Heart right ventricle (tissue), 16 donors: ENCODE results near the gene URI1. TPM values are rescaled to one million over a fixed set of nuclear protein-coding genes. Genes with fewer than 3 reads are reported as not detected.

Experiments used
- ATAC-seq, 8 donors: fragments of 200-7000 bp; cut with Tn5 transposase; one replicate each; pipeline ENCODE4 v1.9.1; 2020; ENCODE audit warnings: mild to moderate bottlenecking in 8 of 8, moderate library complexity in 8 of 8, moderate number of reproducible peaks in 1 of 8
- DNase-seq, 2 donors: peaks; one replicate each; pipeline ENCODE4 v3.0.0-alpha.2; 2020
- H3K27ac ChIP-seq, 10 donors: fragments of 200-600 bp; sonication (generic) in 2 of 10; one replicate each; pipeline versions ENCODE4 v1.5.0 to v1.8.0; 2020 to 2022; ENCODE audit warnings: mild to moderate bottlenecking in 3 of 10
- H3K27me3 ChIP-seq, 7 donors: fragments of 200-600 bp; one replicate each; pipeline ENCODE4 v1.8.0; 2021 to 2022; ENCODE audit warnings: mild to moderate bottlenecking in 2 of 7
- H3K36me3 ChIP-seq, 9 donors: fragments of 200-600 bp; sonication (generic) in 1 of 9; one replicate each; pipeline versions ENCODE4 v1.5.0 to v1.8.0; 2020 to 2022; ENCODE audit warnings: mild to moderate bottlenecking in 2 of 9
- H3K4me1 ChIP-seq, 9 donors: fragments of 200-600 bp; sonication (generic) in 1 of 9; one replicate each; pipeline versions ENCODE4 v1.5.0 to v1.8.0; 2020 to 2022; ENCODE audit warnings: mild to moderate bottlenecking in 4 of 9
- H3K4me3 ChIP-seq, 10 donors: fragments of 200-600 bp; sonication (generic) in 2 of 10; one replicate each; pipeline versions ENCODE4 v1.5.0 to v1.8.0; 2020 to 2022; ENCODE audit warnings: mild to moderate bottlenecking in 7 of 10, moderate library complexity in 2 of 10
- H3K9me3 ChIP-seq, 11 donors: fragments of 200-600 bp in 10 of 11; sonication (generic) in 2 of 11; one replicate each; pipeline versions ENCODE4 v1.5.0 to v1.8.0; 2013 to 2022; ENCODE audit warnings: mild to moderate bottlenecking in 2 of 11, control low read depth in 1 of 11, moderate library complexity in 1 of 11
- WGBS, 2 donors: extraction: QIAGEN DNeasy Blood & Tissue Kit; methylation state at CpG; one replicate each; pipeline ENCODE4 v1.1.7; 2013; ENCODE audit warnings: inconsistent platforms in 1 of 2; 5-methylcytosine and 5-hydroxymethylcytosine counted together
- intact Hi-C, 10 donors: fragments of 100-400 bp; cut with DNase I; formaldehyde crosslinking; loops; one replicate each; pipeline versions ENCODE4 v1.11.1 to v1.14.2; 2022
- polyA plus RNA-seq, 2 donors: library from polyadenylated mRNA; stranded (reverse); fragments of 200-250 nt; gene quantifications; one replicate each; pipeline ENCODE4 v1.2.3, GENCODE V29; 2013
- total RNA-seq, 10 donors: library from RNA; stranded (reverse); fragmentation: NEBNext Ultra II Directional in 3 of 10; extraction: Animal tissue kit (Norgen Biotek cat#: 25700) in 3 of 10; gene quantifications; one replicate each; pipeline versions ENCODE4 v1.2.1 to v1.2.4, GENCODE V29; 2021 to 2023
- TF ChIP-seq, protein P1 (sequence below), 9 donors: fragments of 200-600 bp; sonication (generic) in 2 of 9; IDR thresholded peaks; one replicate each; pipeline versions ENCODE4 v1.5.0 to v1.8.0; 2021 to 2022; ENCODE audit warnings: antibody characterized with exemption in 9 of 9, mild to moderate bottlenecking in 5 of 9, moderate library complexity in 1 of 9
- donor health status: Arrhythmogenic right ventricular cardiomyopathy.
- donor health status: ischemic (EF 13 %, LVEDD 7.1; RV severe dilation, severe dysfunction).
- donor health status: healthy with polysubstance abuse.
- donor health status: DM: no; HTN: yes; CAD: no.
- donor health status: DM: no; HTN: no; CAD: no.
- donor health status: ischemic (EF 25% LVEDD 6.9; RV normal size, moderate dysfunction).
- donor health status: ischemic (EF 25% LVEDD 5.7; RV mildly dilated, moderate dysfunction).
- donor health status: healthy.
- donor health status: DM: yes; HTN: yes; CAD: no.
- donor health status: Ischemic cardiomyopathy.
- donor health status: ischemic (EF 35%, LVEDD 5.7; RV mildly dilated, moderate dysfunction).
- donor health status: nonischemic (EF 11% LVEDD 7.7; RV severe dilation, severe dysfunction).
- donor health status: DM: yes; HTN: yes; CAD: no.
- donor health status: PGD.
- donor health status: ischemic (EF 29% LVEDD 5.4; RV normal size, mild dysfunction).
- donor health status: nonischemic (EF 23%, LVEDD 6.1; RV moderate dilation, normal function).

URI1 gene
- total and polyA plus RNA-seq, 12 donors: 10.2 to 47.7 (median 41.9) TPM

DNA sequence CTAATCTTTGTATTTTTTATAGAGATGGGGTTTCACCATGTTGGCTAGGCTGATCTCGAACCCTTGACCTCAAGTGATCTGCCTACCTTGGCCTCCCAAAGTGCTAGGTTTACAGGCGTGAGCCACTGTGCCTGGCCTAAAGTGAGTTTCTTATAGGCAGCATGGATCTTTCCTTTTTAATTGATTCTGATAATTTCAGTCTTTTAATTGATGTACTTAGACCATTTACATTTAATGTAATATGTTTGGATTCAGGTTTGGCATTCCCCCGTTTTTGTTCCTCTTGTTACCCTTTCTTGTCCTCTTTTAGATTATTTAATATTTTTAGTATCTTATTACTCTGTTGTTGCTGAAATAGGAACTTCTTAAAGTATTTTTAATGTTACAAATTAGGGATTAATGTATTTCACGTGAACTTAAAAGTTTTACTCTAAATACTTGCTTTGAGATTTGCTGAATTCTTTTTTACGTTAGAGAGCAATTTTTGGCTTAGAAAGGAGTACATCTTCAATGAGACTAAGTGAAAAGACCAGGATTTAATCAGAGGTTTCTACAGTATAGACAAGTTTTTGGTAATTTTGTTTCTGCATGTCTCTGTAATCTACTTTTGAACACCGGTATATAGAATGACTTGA lies 50.3 kb downstream of the URI1 start:
- no peak overlapping the region for H3K27ac ChIP-seq
- DNase-seq (no peak), ATAC-seq (no peak)
- H3K4me1 ChIP-seq: no peaks in the 10 kb centered on the region
- H3K9me3 ChIP-seq: peaks cover 0 to 40% (median 4%) of the 10 kb centered on the region in 11 donors
- WGBS, 2 donors: 98 to 99% methylated on average over 6 of the region's 6 CpGs
- intact Hi-C loops: no loop called here
- no peak overlapping the region for H3K4me3 ChIP-seq
- no peaks in the 10 kb centered on the region for H3K27me3 ChIP-seq
- TF ChIP-seq, protein P1, sequence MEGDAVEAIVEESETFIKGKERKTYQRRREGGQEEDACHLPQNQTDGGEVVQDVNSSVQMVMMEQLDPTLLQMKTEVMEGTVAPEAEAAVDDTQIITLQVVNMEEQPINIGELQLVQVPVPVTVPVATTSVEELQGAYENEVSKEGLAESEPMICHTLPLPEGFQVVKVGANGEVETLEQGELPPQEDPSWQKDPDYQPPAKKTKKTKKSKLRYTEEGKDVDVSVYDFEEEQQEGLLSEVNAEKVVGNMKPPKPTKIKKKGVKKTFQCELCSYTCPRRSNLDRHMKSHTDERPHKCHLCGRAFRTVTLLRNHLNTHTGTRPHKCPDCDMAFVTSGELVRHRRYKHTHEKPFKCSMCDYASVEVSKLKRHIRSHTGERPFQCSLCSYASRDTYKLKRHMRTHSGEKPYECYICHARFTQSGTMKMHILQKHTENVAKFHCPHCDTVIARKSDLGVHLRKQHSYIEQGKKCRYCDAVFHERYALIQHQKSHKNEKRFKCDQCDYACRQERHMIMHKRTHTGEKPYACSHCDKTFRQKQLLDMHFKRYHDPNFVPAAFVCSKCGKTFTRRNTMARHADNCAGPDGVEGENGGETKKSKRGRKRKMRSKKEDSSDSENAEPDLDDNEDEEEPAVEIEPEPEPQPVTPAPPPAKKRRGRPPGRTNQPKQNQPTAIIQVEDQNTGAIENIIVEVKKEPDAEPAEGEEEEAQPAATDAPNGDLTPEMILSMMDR (IDR thresholded peaks at IDR 0.05): no peak
- H3K36me3 ChIP-seq: peaks cover 0 to 56% (median 7%) of the 10 kb centered on the region in 9 donors

DNA sequence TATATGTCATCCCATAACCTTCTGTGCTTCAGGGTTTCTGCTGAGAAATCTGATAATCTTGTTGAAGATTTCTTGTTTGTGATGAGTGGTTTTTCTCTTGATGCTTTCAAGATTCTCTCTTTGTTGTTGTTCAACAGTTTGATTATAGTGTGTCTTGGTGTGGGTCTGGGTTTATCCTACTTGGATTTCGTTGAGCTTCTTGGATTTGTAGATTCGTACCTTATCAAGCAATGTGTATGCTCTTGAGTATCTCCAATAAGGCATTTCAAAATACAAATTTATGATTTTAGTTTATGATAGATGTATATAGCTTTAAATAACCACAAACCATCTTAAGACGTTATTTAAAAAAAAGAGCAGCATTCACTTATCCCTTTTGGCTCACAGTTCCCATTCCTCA lies 57.5 kb downstream of the URI1 start:
- TF ChIP-seq, protein P1 (IDR thresholded peaks at IDR 0.05): no peak
- WGBS, 2 donors: 91 to 94% methylated on average over 3 of the region's 3 CpGs
- ATAC-seq (no peak), DNase-seq (no peak)
- Histone ChIP-seq H3K4me1 (no peaks in the 10 kb centered on the region), H3K27ac (no peak overlapping the region), H3K9me3 (peaks cover 0 to 51% (median 0%) of the 10 kb centered on the region in 11 donors), H3K36me3 (peaks cover 0 to 27% (median 0%) of the 10 kb centered on the region in 9 donors), H3K4me3 (no peak overlapping the region), H3K27me3 (no peaks in the 10 kb centered on the region)
- intact Hi-C loops: no loop called here

DNA sequence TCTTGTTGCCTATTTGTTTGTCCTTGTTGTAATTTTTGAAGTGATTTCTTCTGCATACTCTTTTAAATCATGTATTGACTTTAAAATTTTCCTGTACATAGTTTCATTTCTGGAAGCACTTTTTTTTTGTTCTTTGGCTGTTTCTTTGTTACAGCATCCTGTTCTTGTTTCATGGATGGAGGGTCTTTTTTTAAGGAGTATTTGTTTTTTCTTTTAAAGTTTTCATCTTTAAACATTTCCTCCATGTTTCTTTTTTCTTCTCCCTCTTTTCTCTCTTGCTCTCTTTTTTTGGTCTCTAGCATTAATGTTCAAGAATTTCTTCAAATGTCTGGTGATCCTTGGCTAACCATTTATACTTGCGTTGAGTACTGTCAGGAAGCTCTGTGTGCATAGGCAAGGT lies 58.8 kb downstream of the URI1 start:
- intact Hi-C loops: no loop called here
- H3K9me3 ChIP-seq: peaks cover 0 to 38% (median 0%) of the 10 kb centered on the region in 11 donors
- H3K4me1 ChIP-seq: no peaks in the 10 kb centered on the region
- no peak for ATAC-seq
- no peaks in the 10 kb centered on the region for H3K27me3 ChIP-seq
- no peak overlapping the region for H3K27ac ChIP-seq
- H3K36me3 ChIP-seq: peaks cover 0 to 27% (median 0%) of the 10 kb centered on the region in 9 donors
- 95 to 98% methylated on average over 1 of the region's 1 CpG for WGBS, 2 donors
- TF ChIP-seq, protein P1 (IDR thresholded peaks at IDR 0.05): no peak
- DNase-seq: no peak
- no peak overlapping the region for H3K4me3 ChIP-seq

DNA sequence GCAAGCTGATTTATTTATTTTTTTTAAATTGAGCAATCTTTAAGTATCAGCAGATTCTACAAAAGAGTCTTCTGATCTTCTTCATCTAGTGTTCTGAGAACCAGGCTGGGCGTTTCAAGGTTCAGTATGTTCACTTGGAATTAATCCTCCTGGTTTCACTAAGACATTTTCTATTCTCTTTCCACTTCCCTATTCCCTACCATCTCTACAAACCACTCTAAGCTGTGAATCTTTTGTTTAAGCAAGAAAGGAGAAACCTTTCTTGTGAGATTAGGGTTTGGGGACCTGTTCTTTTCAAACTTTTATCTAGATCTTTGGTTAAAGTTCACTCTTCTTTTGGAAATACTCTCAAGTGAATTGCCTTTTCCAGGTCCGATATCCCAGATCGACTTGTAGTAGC lies 59.3 kb downstream of the URI1 start:
- Histone ChIP-seq H3K4me1 (no peaks in the 10 kb centered on the region), H3K36me3 (peaks cover 0 to 27% (median 0%) of the 10 kb centered on the region in 9 donors), H3K27me3 (no peaks in the 10 kb centered on the region), H3K27ac (no peak overlapping the region), H3K9me3 (peaks cover 0 to 34% (median 0%) of the 10 kb centered on the region in 11 donors), H3K4me3 (no peak overlapping the region)
- ATAC-seq (no peak), DNase-seq (no peak)
- TF ChIP-seq, protein P1 (IDR thresholded peaks at IDR 0.05): no peak
- whole genome bisulfite sequencing, 2 donors: 93% methylated on average over 3 of the region's 3 CpGs
- intact Hi-C loops: no loop called here
